Stimulated activated CD8-positive, alpha-beta memory T cell treated with anti-CD3 and anti-CD28 coated beads, Interleukin-4, amount 100 ng/mL, for 1 hour (primary cell): ENCODE results near the gene PCSK2.

ENCODE experiments used
- DNase-seq, 2 donors: peaks; one replicate each; pipeline ENCODE4 v3.0.0-alpha.2; 2020; ENCODE audit warnings: low read depth in 2 of 2, low spot score in 1 of 2

PCSK2 gene

GRCh38 chr20:17391127-17391771 lies 164.4 kb downstream of the PCSK2 start:
- DNase-seq = no peak

GRCh38 chr20:17394411-17394810 lies 167.6 kb downstream of the PCSK2 start:
- DNase-seq = no peak

GRCh38 chr20:17395729-17396128 lies 168.9 kb downstream of the PCSK2 start:
- no peak for DNase-seq

GRCh38 chr20:17399303-17399985 lies 172.6 kb downstream of the PCSK2 start:
- DNase-seq = no peak

GRCh38 chr20:17403461-17403860 lies 176.6 kb downstream of the PCSK2 start:
- no peak for DNase-seq

GRCh38 chr20:17406051-17406590 lies 179.3 kb downstream of the PCSK2 start:
- DNase-seq = no peak

GRCh38 chr20:17407550-17407949 lies 180.7 kb downstream of the PCSK2 start:
- DNase-seq = no peak

- no peak for DNase-seq
Measured at GRCh38 chr20:17417225-17417624, 190.4 kb downstream of the PCSK2 start.

- no peak for DNase-seq
Measured at GRCh38 chr20:17418737-17419136, 191.9 kb downstream of the PCSK2 start.

GRCh38 chr20:17419479-17420041 lies 192.7 kb downstream of the PCSK2 start:
- no peak for DNase-seq

- DNase-seq = no peak
Measured at GRCh38 chr20:17421493-17421892, 194.7 kb downstream of the PCSK2 start.

- no peak for DNase-seq
Measured at GRCh38 chr20:17423782-17424181, 196.9 kb downstream of the PCSK2 start.

- no peak for DNase-seq
Measured at GRCh38 chr20:17427638-17428037, 200.8 kb downstream of the PCSK2 start.

- DNase-seq = no peak
Measured at GRCh38 chr20:17430125-17430950, 203.5 kb downstream of the PCSK2 start.

- DNase-seq = peak; percentile 10 to 13
Measured at GRCh38 chr20:17431621-17432364, 205.0 kb downstream of the PCSK2 start.

GRCh38 chr20:17436664-17437063 lies 209.8 kb downstream of the PCSK2 start:
- no peak for DNase-seq

- no peak for DNase-seq
Measured at GRCh38 chr20:17437251-17437650, 210.4 kb downstream of the PCSK2 start.

GRCh38 chr20:17438436-17439039 lies 211.7 kb downstream of the PCSK2 start:
- DNase-seq = no peak

- no peak for DNase-seq
Measured at GRCh38 chr20:17439616-17440296, 212.9 kb downstream of the PCSK2 start.

GRCh38 chr20:17441745-17442144 lies 214.9 kb downstream of the PCSK2 start:
- DNase-seq = no peak
